ENCODE results near the gene NFATC2.

Gene NFATC2

GRCh38 chr20:51581571-51581970 lies 39.1 kb upstream of the NFATC2 start:
- H3F3A ChIP-seq (ENCODE audit: insufficient read depth), result no peaks in the 10 kb centered on the region
- no peaks in the 10 kb centered on the region for H3K9me3 ChIP-seq (ENCODE audit: insufficient read depth, low read length)
- no peak overlapping the region for H3K4me2 ChIP-seq (ENCODE audit: low read depth, low read length, poor library complexity, severe bottlenecking)
- no peaks in the 10 kb centered on the region for H3K79me2 ChIP-seq (ENCODE audit: insufficient read depth, low read length)
- no peak overlapping the region for H2AFZ ChIP-seq (ENCODE audit: low read depth, low read length, severe bottlenecking)
- H3K27ac ChIP-seq (ENCODE audit: low read depth, low read length), result no peak overlapping the region
- no peak overlapping the region for H3K4me3 ChIP-seq (ENCODE audit: insufficient read depth, low read length, poor library complexity, severe bottlenecking)
- TF ChIP-seq CTCF (IDR thresholded peaks at IDR 0.05; ENCODE audit: insufficient read depth, low read length, poor library complexity, severe bottlenecking), result no peak
- TF ChIP-seq EZH2phosphoT487 (conservative IDR thresholded peaks at IDR 0.05; ENCODE audit: low read length), result no peak
- H4K20me1 ChIP-seq (ENCODE audit: low read depth, low read length), result no peaks in the 10 kb centered on the region
- no peak overlapping the region for H3K9ac ChIP-seq (ENCODE audit: low read length)
- no peaks in the 10 kb centered on the region for H3K36me3 ChIP-seq (ENCODE audit: low read length)
- H3K27me3 ChIP-seq (ENCODE audit: low read length), result no peaks in the 10 kb centered on the region
- no peaks in the 10 kb centered on the region for H3K9me2 ChIP-seq (replicated peaks; ENCODE audit: insufficient read depth, low read length)

GRCh38 chr20:51579137-51579536 lies 36.6 kb upstream of the NFATC2 start:
- no peak for TF ChIP-seq EZH2phosphoT487 (conservative IDR thresholded peaks at IDR 0.05; ENCODE audit: low read length)
- TF ChIP-seq CTCF (IDR thresholded peaks at IDR 0.05; ENCODE audit: insufficient read depth, low read length, poor library complexity, severe bottlenecking), result no peak
- H3K27ac ChIP-seq (ENCODE audit: low read depth, low read length), result no peak overlapping the region

GRCh38 chr20:51578145-51578459 lies 35.6 kb upstream of the NFATC2 start:
- no peak overlapping the region for H3K4me3 ChIP-seq (ENCODE audit: insufficient read depth, low read length, poor library complexity, severe bottlenecking)
- H3K9me3 ChIP-seq (ENCODE audit: insufficient read depth, low read length), result no peaks in the 10 kb centered on the region
- no peaks in the 10 kb centered on the region for H3K9me2 ChIP-seq (replicated peaks; ENCODE audit: insufficient read depth, low read length)
- no peak overlapping the region for H3K4me2 ChIP-seq (ENCODE audit: low read depth, low read length, poor library complexity, severe bottlenecking)
- no peak overlapping the region for H3K27ac ChIP-seq (ENCODE audit: low read depth, low read length)
- H3K27me3 ChIP-seq (ENCODE audit: low read length), result no peaks in the 10 kb centered on the region
- H3F3A ChIP-seq (ENCODE audit: insufficient read depth), result no peaks in the 10 kb centered on the region
- H2AFZ ChIP-seq (ENCODE audit: low read depth, low read length, severe bottlenecking), result no peak overlapping the region
- TF ChIP-seq EZH2phosphoT487 (conservative IDR thresholded peaks at IDR 0.05; ENCODE audit: low read length), result no peak
- no peak for TF ChIP-seq CTCF (IDR thresholded peaks at IDR 0.05; ENCODE audit: insufficient read depth, low read length, poor library complexity, severe bottlenecking)
- no peaks in the 10 kb centered on the region for H3K36me3 ChIP-seq (ENCODE audit: low read length)
- H4K20me1 ChIP-seq (ENCODE audit: low read depth, low read length), result no peaks in the 10 kb centered on the region
- no peak overlapping the region for H3K9ac ChIP-seq (ENCODE audit: low read length)
- H3K79me2 ChIP-seq (ENCODE audit: insufficient read depth, low read length), result no peaks in the 10 kb centered on the region

More at GRCh38 chr20:51579137-51579536, 36.6 kb upstream of the NFATC2 start:
- Histone ChIP-seq H3F3A (ENCODE audit: insufficient read depth) (no peaks in the 10 kb centered on the region), H3K4me3 (ENCODE audit: insufficient read depth, low read length, poor library complexity, severe bottlenecking) (no peak overlapping the region), H2AFZ (ENCODE audit: low read depth, low read length, severe bottlenecking) (no peak overlapping the region), H3K36me3 (ENCODE audit: low read length) (no peaks in the 10 kb centered on the region), H3K4me2 (ENCODE audit: low read depth, low read length, poor library complexity, severe bottlenecking) (no peak overlapping the region), H3K79me2 (ENCODE audit: insufficient read depth, low read length) (no peaks in the 10 kb centered on the region), H3K27me3 (ENCODE audit: low read length) (no peaks in the 10 kb centered on the region), H3K9ac (ENCODE audit: low read length) (no peak overlapping the region), H3K9me3 (ENCODE audit: insufficient read depth, low read length) (no peaks in the 10 kb centered on the region), H3K9me2 (replicated peaks; ENCODE audit: insufficient read depth, low read length) (no peaks in the 10 kb centered on the region), H4K20me1 (ENCODE audit: low read depth, low read length) (no peaks in the 10 kb centered on the region)

Data from SU-DHL-6 (cell line).